Gastrocnemius medialis (tissue), 4 donors: ENCODE results near the gene RAPGEF2. TPM values are rescaled to one million over a fixed set of nuclear protein-coding genes. Genes with fewer than 3 reads are reported as not detected.

Experiments
- ATAC-seq, 2 donors: fragments of 150-250 bp; one replicate each; pipeline ENCODE4 v1.9.1; 2016
- DNase-seq, 2 donors: peaks; one replicate each; pipeline ENCODE4 v3.0.0-alpha.2; 2019
- H3K27ac ChIP-seq, 4 donors: fragments of 200-600 bp; sonication (generic); 1 replicate in 1 of 4; 2 replicates in 3 of 4; pipeline ENCODE4 v1.5.1; 2016 to 2018; ENCODE audit warnings: mild to moderate bottlenecking in 2 of 4, moderate library complexity in 1 of 4
- H3K27me3 ChIP-seq, 3 donors: fragments of 200-600 bp; sonication (generic) in 2 of 3; 1 replicate in 1 of 3; 2 replicates in 2 of 3; pipeline versions ENCODE4 v1.5.1 to v1.6.0; 2016 to 2019; ENCODE audit warnings: mild to moderate bottlenecking in 1 of 3, moderate library complexity in 1 of 3
- H3K36me3 ChIP-seq, 2 donors: fragments of 200-600 bp; sonication (generic) in 1 of 2; one replicate each; pipeline ENCODE4 v1.5.1; 2017 to 2018
- H3K4me1 ChIP-seq, 2 donors: fragments of 200-600 bp; sonication (generic) in 1 of 2; one replicate each; pipeline ENCODE4 v1.5.1; 2016 to 2017; ENCODE audit warnings: mild to moderate bottlenecking in 2 of 2
- H3K4me3 ChIP-seq, 4 donors: fragments of 200-600 bp; sonication (generic) in 3 of 4; 1 replicate in 1 of 4; 2 replicates in 3 of 4; pipeline ENCODE4 v1.5.1; 2016 to 2019; ENCODE audit warnings: mild to moderate bottlenecking in 2 of 4
- H3K9me3 ChIP-seq, 3 donors: fragments of 200-600 bp; sonication (generic) in 2 of 3; 1 replicate in 1 of 3; 2 replicates in 2 of 3; pipeline ENCODE4 v1.5.1; 2016 to 2019
- CTCF ChIP-seq, 5 experiments: fragments of 450-650 bp in 3 of 5; fragments of 200-600 bp in 2 of 5; sonication (generic) in 2 of 5; IDR thresholded peaks in 4 of 5; conservative IDR thresholded peaks in 1 of 5; 1 replicate in 4 of 5; 2 replicates in 1 of 5; pipeline ENCODE4 v1.5.1; 2016 to 2019; ENCODE audit warnings: antibody characterized with exemption in 5 of 5, mild to moderate bottlenecking in 3 of 5, moderate library complexity in 3 of 5
- POLR2A ChIP-seq, 2 donors: fragments of 450-650 bp; IDR thresholded peaks; one replicate each; pipeline ENCODE4 v1.6.1; 2017; ENCODE audit warnings: antibody characterized with exemption in 2 of 2, mild to moderate bottlenecking in 2 of 2, moderate library complexity in 2 of 2
- in situ Hi-C, 4 donors: fragments of 200-750 bp; cut with MboI; loops; one replicate each; pipeline versions ENCODE4 v1.15.0 to v1.8.0; 2017; ENCODE audit warnings: low sequenced_read_pairs in 4 of 4
- intact Hi-C: fragments of 100-400 bp; cut with DNase I; formaldehyde crosslinking; loops from one replicate; pipeline ENCODE4 v1.15.1; 2023; ENCODE audit warnings: low total_unique reads
- total RNA-seq, 4 donors: library from RNA; depleted of rRNA; stranded (reverse); fragments of >200 nt; gene quantifications; one replicate each; pipeline versions ENCODE4 v1.1.0 to v1.2.3, GENCODE V29; 2016

RAPGEF2 gene
- total RNA-seq, 4 donors from 2014 or later, result 32.9 to 42.3 (median 38.7) TPM

GRCh38 chr4:159346681-159347080 is 243.8 kb downstream of the RAPGEF2 start:
- Histone ChIP-seq H3K9me3 (no peaks in the 10 kb centered on the region), H3K4me3 (no peak overlapping the region), H3K4me1 (peaks cover 13 to 18% of the 10 kb centered on the region in 2 donors), H3K27me3 (no peaks in the 10 kb centered on the region), H3K27ac (no peak overlapping the region), H3K36me3 (peaks cover 0 to 55% of the 10 kb centered on the region in 2 donors)
- TF ChIP-seq POLR2A (IDR thresholded peaks at IDR 0.05) (no peak), CTCF (IDR thresholded peaks at IDR 0.05 in 4 of 5, conservative IDR thresholded peaks at IDR 0.05 in 1 of 5) (no peak)
- no peak for ATAC-seq
- intact Hi-C loops (no loop called here), in situ Hi-C loops (no loop called here)
- no peak for DNase-seq

GRCh38 chr4:159347813-159348212 is 244.9 kb downstream of the RAPGEF2 start:
- in situ Hi-C loops (no loop called here), intact Hi-C loops (no loop called here)
- H3K27ac ChIP-seq, result no peak overlapping the region
- H3K36me3 ChIP-seq, result peaks cover 0 to 61% of the 10 kb centered on the region in 2 donors
- DNase-seq (no peak), ATAC-seq (no peak)
- no peaks in the 10 kb centered on the region for H3K27me3 ChIP-seq
- no peak overlapping the region for H3K4me3 ChIP-seq
- peaks cover 13 to 18% of the 10 kb centered on the region in 2 donors for H3K4me1 ChIP-seq
- TF ChIP-seq POLR2A (IDR thresholded peaks at IDR 0.05) (no peak), CTCF (IDR thresholded peaks at IDR 0.05 in 4 of 5, conservative IDR thresholded peaks at IDR 0.05 in 1 of 5) (no peak)
- no peaks in the 10 kb centered on the region for H3K9me3 ChIP-seq

GRCh38 chr4:159349332-159349731 is 246.5 kb downstream of the RAPGEF2 start:
- Histone ChIP-seq H3K27me3 (no peaks in the 10 kb centered on the region), H3K27ac (peak overlapping the region in 2 of 4 donors; percentile 15 to 20), H3K4me3 (no peak overlapping the region), H3K4me1 (peaks cover 13 to 18% of the 10 kb centered on the region in 2 donors), H3K36me3 (peaks cover 6 to 62% of the 10 kb centered on the region in 2 donors), H3K9me3 (no peaks in the 10 kb centered on the region)
- DNase-seq (no peak), ATAC-seq (no peak)
- intact Hi-C loops, result no loop called here
- in situ Hi-C loops, result no loop called here
- TF ChIP-seq POLR2A (IDR thresholded peaks at IDR 0.05) (no peak), CTCF (IDR thresholded peaks at IDR 0.05 in 4 of 5, conservative IDR thresholded peaks at IDR 0.05 in 1 of 5) (no peak)

- Histone ChIP-seq H3K4me3 (no peak overlapping the region), H3K27me3 (no peaks in the 10 kb centered on the region), H3K36me3 (peaks cover 6 to 74% of the 10 kb centered on the region in 2 donors), H3K9me3 (no peaks in the 10 kb centered on the region), H3K4me1 (peaks cover 9 to 10% of the 10 kb centered on the region in 2 donors), H3K27ac (no peak overlapping the region)
- DNase-seq (no peak), ATAC-seq (no peak)
- TF ChIP-seq CTCF (IDR thresholded peaks at IDR 0.05 in 4 of 5, conservative IDR thresholded peaks at IDR 0.05 in 1 of 5) (no peak), POLR2A (IDR thresholded peaks at IDR 0.05) (no peak)
- in situ Hi-C loops (no loop called here), intact Hi-C loops (no loop called here)
These were observed 249.7 kb downstream of the RAPGEF2 start for GRCh38 chr4:159352609-159353008.
